Lung (tissue), 12 donors: ENCODE results near the gene JADE1. TPM values are rescaled to one million over a fixed set of nuclear protein-coding genes. Genes with fewer than 3 reads are reported as not detected.

Experiments
- ATAC-seq: fragments of 200-7000 bp; cut with Tn5 transposase; one replicate; pipeline ENCODE4 v1.9.1; 2020; ENCODE audit warnings: moderate number of reproducible peaks; ENCODE audit not compliant: insufficient read depth, low FRiP score
- DNase-seq, 3 donors: peaks; one replicate each; pipeline ENCODE4 v3.0.0-alpha.2; 2013 to 2017
- H3K27ac ChIP-seq, 2 donors: one replicate each; pipeline ENCODE4 v1.5.1; 2013; ENCODE audit warnings: mild to moderate bottlenecking in 2 of 2, moderate library complexity in 2 of 2, control low read depth in 1 of 2, inconsistent platforms in 1 of 2, low read depth in 1 of 2, low read length in 1 of 2
- H3K27me3 ChIP-seq, 3 donors: one replicate each; pipeline ENCODE4 v1.5.1; 2013; ENCODE audit warnings: low read length in 2 of 3; ENCODE audit not compliant: control insufficient read depth in 3 of 3, insufficient read depth in 3 of 3
- H3K36me3 ChIP-seq, 4 donors: one replicate each; pipeline ENCODE4 v1.5.1; 2013; ENCODE audit warnings: low read length in 4 of 4, mild to moderate bottlenecking in 1 of 4, moderate library complexity in 1 of 4; ENCODE audit not compliant: control insufficient read depth in 4 of 4, insufficient read depth in 4 of 4
- H3K4me1 ChIP-seq, 5 donors: one replicate each; pipeline ENCODE4 v1.5.1; 2013; ENCODE audit warnings: low read length in 5 of 5, mild to moderate bottlenecking in 2 of 5, moderate library complexity in 1 of 5; ENCODE audit not compliant: control insufficient read depth in 5 of 5, insufficient read depth in 5 of 5
- H3K4me3 ChIP-seq: one replicate; pipeline ENCODE4 v1.5.1; 2013; ENCODE audit warnings: mild to moderate bottlenecking, control low read depth, moderate library complexity
- H3K9ac ChIP-seq, 2 donors: one replicate each; pipeline ENCODE4 v1.5.1; 2013; ENCODE audit warnings: low read length in 2 of 2, control low read depth in 1 of 2; ENCODE audit not compliant: insufficient read depth in 1 of 2
- H3K9me3 ChIP-seq, 4 donors: one replicate each; pipeline ENCODE4 v1.5.1; 2013; ENCODE audit warnings: low read length in 3 of 4, mild to moderate bottlenecking in 1 of 4, moderate library complexity in 1 of 4; ENCODE audit not compliant: control insufficient read depth in 4 of 4, insufficient read depth in 3 of 4
- CTCF ChIP-seq: IDR thresholded peaks from 2 replicates; pipeline ENCODE4 v1.5.1; 2012; ENCODE audit warnings: mild to moderate bottlenecking; ENCODE audit errors: control extremely low read depth, extremely low read depth
- WGBS, 2 donors: extraction: QIAGEN DNeasy Blood & Tissue Kit; methylation state at CpG; one replicate each; pipeline ENCODE4 v1.1.7; 2013; 5-methylcytosine and 5-hydroxymethylcytosine counted together
- polyA plus RNA-seq, 2 donors: library from polyadenylated mRNA; stranded (reverse); fragments of 200-250 nt; gene quantifications; one replicate each; pipeline ENCODE4 v1.2.1, GENCODE V29; 2013
- total RNA-seq, 2 donors: library from RNA; depleted of rRNA in 1 of 2; stranded (reverse); fragments of >200 nt in 1 of 2; gene quantifications; one replicate each; pipeline ENCODE4 v1.2.1, GENCODE V29; 2014 to 2021
- donor health status: control.
- donor health status: control.
- donor health status: Bipolar disorder and iron deficiency.
- donor health status: healthy.
- donor health status: DM: yes; HTN: yes; CAD: no.

Gene JADE1
- total and polyA plus RNA-seq, 4 donors: 8.9 to 46.1 (median 17.5) TPM

- no peaks in the 10 kb centered on the region for H3K9me3 ChIP-seq
- H3K4me3 ChIP-seq: no peak overlapping the region
- DNase-seq (no peak), ATAC-seq (no peak)
- no peaks in the 10 kb centered on the region for H3K27me3 ChIP-seq
- no peak overlapping the region for H3K9ac ChIP-seq
- 83 to 92% methylated on average over 3 of the region's 3 CpGs for WGBS, 2 donors
- no peak overlapping the region for H3K27ac ChIP-seq
- H3K36me3 ChIP-seq: no peaks in the 10 kb centered on the region
- no peak for TF ChIP-seq CTCF
- H3K4me1 ChIP-seq: no peaks in the 10 kb centered on the region
These were observed 12.6 kb upstream of the JADE1 start for GRCh38 chr4:128796934-128797333.

DNA sequence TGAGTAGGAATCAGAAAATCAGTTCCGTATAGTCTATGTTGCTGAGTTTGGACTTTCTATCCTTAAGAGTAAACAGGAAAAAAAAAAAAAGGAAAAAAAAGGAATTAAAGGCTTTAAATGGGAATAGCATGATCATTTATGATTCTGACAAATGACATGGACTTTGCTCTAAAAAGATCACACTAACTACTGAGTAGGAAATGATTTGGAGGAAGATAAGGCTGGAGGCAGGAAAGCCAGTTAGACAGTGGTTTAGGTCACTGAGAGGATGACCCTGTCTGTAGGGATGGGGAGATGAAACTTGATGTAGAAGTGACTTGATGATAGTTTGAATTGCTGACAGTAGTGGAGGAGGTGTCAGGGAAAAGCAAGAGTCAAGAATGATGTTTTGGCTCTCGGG lies 9.2 kb upstream of the JADE1 start:
- DNase-seq (no peak), ATAC-seq (no peak)
- no peaks in the 10 kb centered on the region for H3K36me3 ChIP-seq
- TF ChIP-seq CTCF: no peak
- no peak overlapping the region for H3K4me3 ChIP-seq
- no peak overlapping the region for H3K9ac ChIP-seq
- 90 to 97% methylated on average over 2 of the region's 2 CpGs for WGBS, 2 donors
- H3K27me3 ChIP-seq: no peaks in the 10 kb centered on the region
- H3K9me3 ChIP-seq: no peaks in the 10 kb centered on the region
- H3K4me1 ChIP-seq: no peaks in the 10 kb centered on the region
- peak overlapping the region in 1 of 2 donors; percentile 17 for H3K27ac ChIP-seq

- no peak for DNase-seq
- Histone ChIP-seq H3K27me3 (no peaks in the 10 kb centered on the region), H3K9me3 (no peaks in the 10 kb centered on the region), H3K27ac (peak overlapping the region in 1 of 2 donors; percentile 17), H3K36me3 (no peaks in the 10 kb centered on the region), H3K9ac (no peak overlapping the region), H3K4me1 (no peaks in the 10 kb centered on the region), H3K4me3 (no peak overlapping the region)
- TF ChIP-seq CTCF: no peak
- 88 to 91% methylated on average over 3 of the region's 3 CpGs for WGBS, 2 donors
- ATAC-seq: no peak
These were observed 8.7 kb upstream of the JADE1 start for GRCh38 chr4:128800701-128801284.
